ENCODE measurements around the gene KCNIP1. TPM values are rescaled to one million over a fixed set of nuclear protein-coding genes. Genes with fewer than 3 reads are reported as not detected.

KCNIP1 gene
- total RNA-seq, 2 experiments from 2014 or later = not detected

- peaks cover 2% of the 10 kb centered on the region for H3K27me3 Mint-ChIP-seq
- H3K9me3 Mint-ChIP-seq = no peaks in the 10 kb centered on the region
- ChIA-PET POLR2A (no interaction called here), CTCF (no interaction called here)
- no peak overlapping the region for H3K27ac Mint-ChIP-seq
- H3K4me3 Mint-ChIP-seq = no peak overlapping the region
- H3K4me1 Mint-ChIP-seq = no peaks in the 10 kb centered on the region
- H3K36me3 Mint-ChIP-seq (ENCODE audit: low read depth) = no peaks in the 10 kb centered on the region
- no peak for DNase-seq
Observed at GRCh38 chr5:170715141-170715540, 211.3 kb downstream of the KCNIP1 start.

DNA sequence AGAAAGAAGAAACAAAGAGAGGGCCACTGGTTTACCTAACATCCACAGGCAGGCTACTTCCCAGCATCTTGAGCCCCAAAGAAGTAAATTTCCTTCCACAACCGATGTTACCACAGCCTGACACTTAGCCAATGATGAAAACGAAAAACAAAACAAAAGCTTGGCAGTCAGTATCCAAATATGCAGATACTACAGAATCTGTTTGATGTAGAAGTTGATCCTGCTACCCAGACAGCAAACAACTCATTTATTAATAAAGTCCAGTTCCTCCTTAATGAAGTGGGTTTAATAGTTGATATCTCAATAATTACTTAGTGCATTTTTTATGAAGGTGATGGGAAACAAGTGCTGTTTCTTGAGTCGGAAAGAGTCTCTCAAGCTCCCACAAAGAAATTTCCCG, 212.6 kb downstream of the KCNIP1 start:
- DNase-seq = no peak
- no peak overlapping the region for H3K27ac Mint-ChIP-seq
- POLR2A ChIA-PET = no interaction called here

DNA sequence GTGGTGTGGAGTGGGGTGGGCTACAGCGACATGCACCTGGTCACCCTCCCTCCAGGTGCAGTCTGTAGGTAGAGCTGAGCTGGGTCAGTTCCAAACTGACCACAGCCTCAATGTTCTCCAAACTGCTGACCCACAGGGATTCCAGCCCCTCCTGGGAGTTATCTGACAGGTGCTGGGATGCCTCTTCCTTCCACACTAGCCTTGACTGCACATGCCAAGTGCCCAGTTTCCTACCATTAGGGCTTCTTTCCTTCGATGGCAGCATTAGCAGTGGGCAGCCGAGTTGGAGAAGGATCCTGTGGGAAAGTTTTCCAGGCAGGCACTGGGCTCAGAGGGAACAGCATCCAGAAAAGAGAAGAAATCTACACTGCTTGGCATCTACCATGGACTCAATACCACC, 215.7 kb downstream of the KCNIP1 start:
- H3K4me3 Mint-ChIP-seq = no peak overlapping the region
- no peak overlapping the region for H3K27ac Mint-ChIP-seq
- no peaks in the 10 kb centered on the region for H3K36me3 Mint-ChIP-seq (ENCODE audit: low read depth)
- DNase-seq = no peak
- CTCF ChIA-PET = no interaction called here
- POLR2A ChIA-PET = no interaction called here
- no peaks in the 10 kb centered on the region for H3K4me1 Mint-ChIP-seq
- peaks cover 15% of the 10 kb centered on the region for H3K27me3 Mint-ChIP-seq
- no peaks in the 10 kb centered on the region for H3K9me3 Mint-ChIP-seq

More for the DNA sequence above, 212.6 kb downstream of the KCNIP1 start:
- CTCF ChIA-PET = no interaction called here
- no peak overlapping the region for H3K4me3 Mint-ChIP-seq
- H3K27me3 Mint-ChIP-seq = peaks cover 2% of the 10 kb centered on the region
- no peaks in the 10 kb centered on the region for H3K36me3 Mint-ChIP-seq (ENCODE audit: low read depth)
- H3K4me1 Mint-ChIP-seq = no peaks in the 10 kb centered on the region
- H3K9me3 Mint-ChIP-seq = no peaks in the 10 kb centered on the region

GRCh38 chr5:170720179-170720578, 216.4 kb downstream of the KCNIP1 start:
- no peak overlapping the region for H3K4me3 Mint-ChIP-seq
- ChIA-PET CTCF (interaction anchor here (1.2 kb wide), 1 partner anchor 25 kb away, joined by 3 read pairs; no protein-coding TSS in a partner anchor), POLR2A (no interaction called here)
- H3K27me3 Mint-ChIP-seq = peaks cover 18% of the 10 kb centered on the region
- no peak for DNase-seq
- H3K36me3 Mint-ChIP-seq (ENCODE audit: low read depth) = no peaks in the 10 kb centered on the region
- no peaks in the 10 kb centered on the region for H3K9me3 Mint-ChIP-seq
- no peaks in the 10 kb centered on the region for H3K4me1 Mint-ChIP-seq
- H3K27ac Mint-ChIP-seq = no peak overlapping the region

DNA sequence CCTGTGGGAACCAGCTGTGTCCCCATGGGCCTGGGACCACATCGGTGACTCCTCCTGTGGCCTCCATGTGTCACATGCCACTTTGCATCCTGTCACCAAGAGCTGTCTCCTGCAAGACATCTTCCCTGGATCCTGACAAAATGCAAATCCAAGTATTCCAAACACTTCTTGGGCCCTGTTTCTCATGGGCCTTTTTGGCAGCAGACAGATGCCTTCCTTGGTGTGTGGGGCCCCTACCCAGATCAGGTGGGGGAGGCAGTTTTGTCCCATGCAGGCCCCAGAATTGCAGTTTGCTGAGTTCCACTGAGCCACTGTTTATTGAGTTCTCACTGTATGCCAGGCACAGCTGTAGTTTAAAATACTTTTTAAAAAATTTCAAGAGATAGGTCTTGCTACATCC, 217.2 kb downstream of the KCNIP1 start:
- H3K27ac Mint-ChIP-seq = no peak overlapping the region
- CTCF ChIA-PET = interaction anchor here (1.2 kb wide), 1 partner anchor 25 kb away, joined by 3 read pairs; no protein-coding TSS in a partner anchor
- POLR2A ChIA-PET = no interaction called here

GRCh38 chr5:170721681-170722080, 217.9 kb downstream of the KCNIP1 start:
- no peaks in the 10 kb centered on the region for H3K36me3 Mint-ChIP-seq (ENCODE audit: low read depth)
- DNase-seq = no peak
- H3K27ac Mint-ChIP-seq = no peak overlapping the region
- POLR2A ChIA-PET = no interaction called here
- CTCF ChIA-PET = no interaction called here
- H3K9me3 Mint-ChIP-seq = no peaks in the 10 kb centered on the region
- peaks cover 22% of the 10 kb centered on the region for H3K27me3 Mint-ChIP-seq
- H3K4me3 Mint-ChIP-seq = no peak overlapping the region
- no peaks in the 10 kb centered on the region for H3K4me1 Mint-ChIP-seq

More for the DNA sequence above, 217.2 kb downstream of the KCNIP1 start:
- no peak for DNase-seq
- no peaks in the 10 kb centered on the region for H3K9me3 Mint-ChIP-seq
- H3K4me1 Mint-ChIP-seq = no peaks in the 10 kb centered on the region
- no peaks in the 10 kb centered on the region for H3K36me3 Mint-ChIP-seq (ENCODE audit: low read depth)
- peaks cover 21% of the 10 kb centered on the region for H3K27me3 Mint-ChIP-seq
- no peak overlapping the region for H3K4me3 Mint-ChIP-seq

GRCh38 chr5:170722316-170722715, 218.5 kb downstream of the KCNIP1 start:
- POLR2A ChIA-PET = no interaction called here
- no peaks in the 10 kb centered on the region for H3K36me3 Mint-ChIP-seq (ENCODE audit: low read depth)
- H3K27ac Mint-ChIP-seq = no peak overlapping the region
- peaks cover 22% of the 10 kb centered on the region for H3K27me3 Mint-ChIP-seq
- H3K9me3 Mint-ChIP-seq = no peaks in the 10 kb centered on the region
- H3K4me3 Mint-ChIP-seq = no peak overlapping the region
- H3K4me1 Mint-ChIP-seq = no peaks in the 10 kb centered on the region
- no peak for DNase-seq
- CTCF ChIA-PET = no interaction called here

GRCh38 chr5:170731052-170731451, 227.2 kb downstream of the KCNIP1 start:
- CTCF ChIA-PET = no interaction called here
- Mint-ChIP-seq H3K36me3 (ENCODE audit: low read depth) (no peaks in the 10 kb centered on the region), H3K27me3 (peaks cover 22% of the 10 kb centered on the region), H3K27ac (no peak overlapping the region), H3K4me1 (no peaks in the 10 kb centered on the region), H3K9me3 (peaks cover 2% of the 10 kb centered on the region), H3K4me3 (no peak overlapping the region)
- DNase-seq = no peak
- POLR2A ChIA-PET = no interaction called here

DNA sequence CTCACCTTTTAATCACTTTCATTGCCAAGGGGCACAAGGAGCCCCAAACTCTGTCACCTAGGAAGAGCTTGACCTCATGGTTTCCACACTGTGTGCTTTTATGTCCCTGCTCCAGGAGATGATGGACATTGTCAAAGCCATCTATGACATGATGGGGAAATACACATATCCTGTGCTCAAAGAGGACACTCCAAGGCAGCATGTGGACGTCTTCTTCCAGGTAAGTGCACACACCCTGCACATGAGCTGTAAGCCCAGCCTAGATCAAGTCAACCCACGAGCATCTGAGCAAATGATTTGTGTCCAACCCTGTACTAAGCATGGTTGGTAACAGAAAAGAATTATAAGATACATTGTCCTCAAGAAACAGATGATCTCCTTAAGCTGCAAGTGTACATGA, 228.9 kb downstream of the KCNIP1 start:
- no peak for DNase-seq
- CTCF ChIA-PET = no interaction called here
- no peak overlapping the region for H3K27ac Mint-ChIP-seq
- peaks cover 20% of the 10 kb centered on the region for H3K27me3 Mint-ChIP-seq
- POLR2A ChIA-PET = no interaction called here
- peaks cover 2% of the 10 kb centered on the region for H3K9me3 Mint-ChIP-seq
- no peaks in the 10 kb centered on the region for H3K4me1 Mint-ChIP-seq
- no peaks in the 10 kb centered on the region for H3K36me3 Mint-ChIP-seq (ENCODE audit: low read depth)
- H3K4me3 Mint-ChIP-seq = no peak overlapping the region

DNA sequence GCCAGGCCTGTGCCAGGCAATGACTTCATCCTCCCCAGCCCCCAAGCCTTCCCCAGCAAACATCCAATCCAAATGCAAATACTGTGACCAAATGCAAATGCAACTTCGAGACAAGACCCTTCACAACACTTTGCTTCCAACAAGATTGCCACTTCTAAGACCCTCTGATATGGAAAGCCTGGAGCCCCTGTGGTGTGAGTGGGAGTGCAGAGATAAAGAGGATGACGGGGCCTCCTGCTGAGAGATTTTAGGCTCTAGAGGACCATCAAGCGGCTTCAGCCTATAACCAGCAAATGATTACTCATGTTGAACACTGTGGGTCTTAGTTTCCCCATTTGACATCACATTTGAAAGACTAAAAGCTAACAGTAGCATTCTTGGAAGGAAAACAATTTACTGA, 233.1 kb downstream of the KCNIP1 start:
- no peak for DNase-seq
- Mint-ChIP-seq H3K9me3 (peaks cover 2% of the 10 kb centered on the region), H3K27ac (no peak overlapping the region), H3K27me3 (peaks cover 11% of the 10 kb centered on the region), H3K4me3 (no peak overlapping the region), H3K4me1 (no peaks in the 10 kb centered on the region), H3K36me3 (ENCODE audit: low read depth) (no peaks in the 10 kb centered on the region)
- ChIA-PET CTCF (no interaction called here), POLR2A (no interaction called here)

- CTCF ChIA-PET = no interaction called here
- Mint-ChIP-seq H3K9me3 (peaks cover 2% of the 10 kb centered on the region), H3K36me3 (ENCODE audit: low read depth) (no peaks in the 10 kb centered on the region), H3K4me1 (no peaks in the 10 kb centered on the region), H3K27me3 (peaks cover 10% of the 10 kb centered on the region), H3K4me3 (no peak overlapping the region), H3K27ac (no peak overlapping the region)
- POLR2A ChIA-PET = no interaction called here
- no peak for DNase-seq
Observed at GRCh38 chr5:170737591-170737990, 233.8 kb downstream of the KCNIP1 start.

DNA sequence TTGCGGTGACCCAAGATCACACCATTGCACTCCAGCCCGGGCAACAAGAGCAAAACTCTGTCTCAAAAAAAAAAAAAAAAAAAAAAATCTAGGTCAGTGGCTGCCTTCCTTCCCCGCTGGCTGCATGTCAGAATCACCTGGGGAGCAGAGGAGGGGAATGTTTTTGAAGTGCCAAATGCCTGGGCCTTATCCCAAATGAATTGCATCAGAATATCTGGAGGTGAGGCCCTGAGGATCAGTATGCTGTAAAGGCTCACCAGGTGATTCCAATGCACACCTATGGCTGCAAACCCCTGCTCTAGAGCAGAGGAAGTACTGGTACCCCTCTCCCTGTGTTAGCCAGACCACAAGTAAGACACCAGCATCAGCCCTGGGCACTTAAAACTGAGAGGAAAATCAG, 235.0 kb downstream of the KCNIP1 start:
- Mint-ChIP-seq H3K4me1 (no peaks in the 10 kb centered on the region), H3K36me3 (ENCODE audit: low read depth) (no peaks in the 10 kb centered on the region), H3K27ac (no peak overlapping the region), H3K9me3 (peaks cover 2% of the 10 kb centered on the region), H3K4me3 (no peak overlapping the region), H3K27me3 (peaks cover 16% of the 10 kb centered on the region)
- CTCF ChIA-PET = no interaction called here
- POLR2A ChIA-PET = no interaction called here
- no peak for DNase-seq

DNA sequence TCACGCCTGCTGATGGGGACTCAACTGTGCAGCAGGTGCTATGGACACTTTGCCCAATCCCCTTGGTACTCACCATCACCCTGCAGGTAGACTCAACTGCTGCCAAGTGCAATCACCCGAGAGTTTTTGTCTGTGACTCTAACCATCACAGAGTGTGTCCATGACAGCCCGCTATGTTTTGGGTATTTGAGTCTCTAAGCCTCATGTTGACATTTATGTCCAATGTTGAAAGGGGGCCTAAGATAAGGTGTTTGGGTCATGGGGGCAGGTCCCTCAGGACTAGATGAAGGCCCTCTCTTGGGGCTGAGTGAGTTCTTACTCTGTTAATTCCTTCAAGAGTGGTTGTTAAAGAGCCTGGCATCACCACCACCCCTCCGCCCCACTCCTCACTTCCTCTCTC, 235.6 kb downstream of the KCNIP1 start:
- H3K36me3 Mint-ChIP-seq (ENCODE audit: low read depth) = no peaks in the 10 kb centered on the region
- H3K9me3 Mint-ChIP-seq = peaks cover 2% of the 10 kb centered on the region
- POLR2A ChIA-PET = no interaction called here

DNA sequence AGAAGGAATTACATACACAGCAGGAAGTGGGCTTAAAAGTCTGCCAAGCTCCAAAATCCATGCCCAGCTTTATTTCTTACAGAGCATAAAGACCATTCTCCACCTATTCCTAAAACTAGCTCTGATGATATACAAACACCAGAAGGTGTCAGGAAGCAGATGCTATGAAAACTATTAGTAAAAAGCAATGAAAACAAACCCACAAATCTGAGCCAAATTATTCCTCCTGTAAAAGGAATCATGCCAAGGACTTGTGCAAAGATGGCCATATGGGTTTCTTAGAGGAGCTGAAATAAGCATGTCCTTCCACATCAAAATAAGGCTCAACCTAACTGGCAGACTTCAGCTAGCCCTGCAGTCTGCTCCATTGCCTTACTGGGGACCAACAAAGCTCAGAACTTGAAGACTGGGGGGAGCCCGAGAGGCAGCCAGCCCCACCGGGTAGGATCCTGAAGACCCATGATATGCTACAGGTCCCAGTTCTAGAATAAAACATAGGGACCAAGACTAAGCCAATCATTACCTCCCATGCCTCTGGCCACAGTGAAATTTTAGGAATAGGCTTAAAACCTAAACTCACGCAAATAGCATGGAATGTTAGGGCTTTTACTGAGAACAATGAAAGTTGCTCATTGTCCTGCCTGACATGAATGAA, 236.9 kb downstream of the KCNIP1 start:
- H3K27me3 Mint-ChIP-seq = peaks cover 20% of the 10 kb centered on the region
- H3K36me3 Mint-ChIP-seq (ENCODE audit: low read depth) = no peaks in the 10 kb centered on the region
- peaks cover 2% of the 10 kb centered on the region for H3K4me1 Mint-ChIP-seq
- no peak overlapping the region for H3K27ac Mint-ChIP-seq
- DNase-seq = no peak
- H3K4me3 Mint-ChIP-seq = no peak overlapping the region
- POLR2A ChIA-PET = no interaction called here
- CTCF ChIA-PET = interaction anchor here (0.6 kb wide), 1 partner anchor 8 kb away, joined by 4 read pairs; no protein-coding TSS in a partner anchor
- no peaks in the 10 kb centered on the region for H3K9me3 Mint-ChIP-seq

More for the DNA sequence above, 235.6 kb downstream of the KCNIP1 start:
- CTCF ChIA-PET = no interaction called here
- Mint-ChIP-seq H3K4me1 (peaks cover 2% of the 10 kb centered on the region), H3K27ac (no peak overlapping the region), H3K4me3 (no peak overlapping the region), H3K27me3 (peaks cover 20% of the 10 kb centered on the region)
- DNase-seq = no peak

Measured in activated CD4-positive, alpha-beta T cell treated with anti-CD3 and anti-CD28 coated beads, Interleukin-2, amount 10 ng/mL, durations not matched to agents 7 days and 5 days (primary cell).